Caco-2 (cell line): ENCODE results near the gene TP63. TPM values are rescaled to one million over a fixed set of nuclear protein-coding genes. Genes with fewer than 3 reads are reported as not detected.

ENCODE experiments used
- BruUV-seq: library from RNA; stranded (reverse); fragments of 400-500 nt; replicated peaks from 2 replicates; lab custom pipeline; 2021; lab: Mats Ljungman, UMichigan
- CTCF ChIA-PET: fragments of 300-600 bp; sonication (Branson Sonifier 250); formaldehyde crosslinking; loops from one replicate; lab custom pipeline; 2022; ENCODE audit warnings: antibody characterized with exemption; lab: Charles Lee
- POLR2A ChIA-PET: fragments of 300-600 bp; sonication (Branson Sonifier 250); formaldehyde crosslinking; loops from one replicate; lab custom pipeline; 2022; ENCODE audit warnings: antibody characterized with exemption; lab: Charles Lee
- DNase-seq, 2 experiments: peaks; one replicate each; pipeline versions ENCODE4 v3.0.0 to v3.0.0-alpha.2; 2020 to 2022
- H3K27me3 ChIP-seq: replicated peaks from 2 replicates; pipeline ENCODE4 v1.6.0; 2011; ENCODE audit warnings: low read length; ENCODE audit not compliant: control insufficient read depth, insufficient read depth
- H3K36me3 ChIP-seq: 2 replicates; pipeline ENCODE4 v1.5.1; 2011; ENCODE audit warnings: low read length; ENCODE audit not compliant: control insufficient read depth, insufficient read depth
- H3K4me1 ChIP-seq: fragments of 250-450 bp; sonication (Bioruptor Pico); 2 replicates; pipeline ENCODE4 v1.5.1; 2020; ENCODE audit warnings: mild to moderate bottlenecking
- H3K4me3 ChIP-seq: 2 replicates; pipeline ENCODE4 v1.5.1; 2011; ENCODE audit warnings: low read depth, mild to moderate bottlenecking, control low read depth, low read length
- H3K9me3 ChIP-seq: fragments of 250-450 bp; sonication (Bioruptor Pico); 2 replicates; pipeline ENCODE4 v1.5.1; 2020; ENCODE audit warnings: mild to moderate bottlenecking, moderate library complexity
- H3K27ac Mint-ChIP-seq: one replicate; pipeline ENCODE4 v1.8.0; 2022; ENCODE audit warnings: mixed read lengths; ENCODE audit not compliant: unreplicated experiment
- H3K27me3 Mint-ChIP-seq: one replicate; pipeline ENCODE4 v1.8.0; 2022; ENCODE audit warnings: mixed read lengths; ENCODE audit not compliant: insufficient read depth, unreplicated experiment
- H3K36me3 Mint-ChIP-seq: one replicate; pipeline ENCODE4 v1.8.0; 2022; ENCODE audit warnings: mild to moderate bottlenecking, mixed read lengths; ENCODE audit not compliant: insufficient read depth, unreplicated experiment
- H3K4me1 Mint-ChIP-seq: one replicate; pipeline ENCODE4 v1.8.0; 2022; ENCODE audit warnings: low read depth, mixed read lengths; ENCODE audit not compliant: unreplicated experiment
- H3K4me3 Mint-ChIP-seq: one replicate; pipeline ENCODE4 v1.8.0; 2022; ENCODE audit warnings: mild to moderate bottlenecking, moderate library complexity, mixed read lengths; ENCODE audit not compliant: unreplicated experiment
- H3K9me3 Mint-ChIP-seq: one replicate; pipeline ENCODE4 v1.8.0; 2022; ENCODE audit warnings: mixed read lengths; ENCODE audit not compliant: unreplicated experiment
- intact Hi-C: fragments of 100-400 bp; cut with micrococcal nuclease; formaldehyde crosslinking; loops from one replicate; pipeline ENCODE4 v1.10.0; 2022; ENCODE audit not compliant: unreplicated experiment
- total RNA-seq: library from RNA; stranded (reverse); gene quantifications from 2 replicates; pipeline ENCODE4 v1.2.3, GENCODE V29; 2022
- TF ChIP-seq, protein P1 (sequence below), 2 experiments: fragments of 200-600 bp in 1 of 2; IDR thresholded peaks; 1 replicate in 1 of 2; 2 replicates in 1 of 2; pipeline versions ENCODE4 v1.5.1 to v1.8.0; 2011 to 2022; ENCODE audit warnings: antibody characterized with exemption in 1 of 2, control low read depth in 1 of 2, inconsistent platforms in 1 of 2, low read depth in 1 of 2, low read length in 1 of 2, mild to moderate bottlenecking in 1 of 2, moderate library complexity in 1 of 2; ENCODE audit not compliant: insufficient read depth in 1 of 2, severe bottlenecking in 1 of 2, unreplicated experiment in 1 of 2

TP63 gene
- total RNA-seq, 1 experiment from 2014 or later = 1.2 TPM

DNA sequence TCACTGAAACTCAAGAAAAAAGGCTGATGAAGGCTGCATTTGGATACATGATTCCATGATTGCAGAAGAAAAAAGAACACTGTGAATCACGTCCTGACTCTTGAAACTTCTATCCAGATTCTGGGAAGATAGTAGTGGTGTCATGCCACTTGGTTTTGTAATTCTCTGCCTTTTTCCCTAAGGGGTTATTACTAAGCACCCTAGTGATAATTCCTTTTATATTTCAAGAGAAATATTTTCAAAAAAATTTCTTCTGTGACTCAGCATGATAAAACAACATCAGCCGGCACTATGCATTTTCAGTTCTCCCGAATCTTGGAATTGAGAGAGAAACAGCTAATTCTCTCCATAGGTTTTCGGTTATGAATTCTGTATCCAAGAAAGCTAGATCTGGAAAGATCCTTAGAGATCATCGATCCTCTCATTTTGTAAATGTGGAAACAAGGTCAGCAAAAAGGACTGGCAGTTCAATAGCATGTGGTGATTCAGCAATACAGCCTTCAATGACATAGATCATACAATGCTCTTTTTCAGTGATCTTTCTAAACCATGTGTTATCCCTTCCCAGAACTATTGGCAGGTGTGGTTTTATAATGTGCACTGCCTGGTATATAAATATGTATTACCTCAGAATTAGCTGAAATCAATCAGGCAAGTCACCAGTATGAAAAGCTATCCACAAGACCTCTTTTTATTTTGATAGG is 42.6 kb upstream of the TP63 start:
- Mint-ChIP-seq H3K36me3 (no peaks in the 10 kb centered on the region), H3K9me3 (no peaks in the 10 kb centered on the region), H3K4me1 (no peaks in the 10 kb centered on the region), H3K27me3 (no peaks in the 10 kb centered on the region), H3K4me3 (no peak overlapping the region), H3K27ac (no peak overlapping the region)
- Histone ChIP-seq H3K4me1 (no peaks in the 10 kb centered on the region), H3K9me3 (no peaks in the 10 kb centered on the region), H3K36me3 (no peaks in the 10 kb centered on the region), H3K27me3 (no peaks in the 10 kb centered on the region), H3K4me3 (no peak overlapping the region)
- no peak for DNase-seq
- BruUV-seq = no TSS peak
- intact Hi-C loops = no loop called here
- POLR2A ChIA-PET = no interaction called here
- TF ChIP-seq, protein P1, sequence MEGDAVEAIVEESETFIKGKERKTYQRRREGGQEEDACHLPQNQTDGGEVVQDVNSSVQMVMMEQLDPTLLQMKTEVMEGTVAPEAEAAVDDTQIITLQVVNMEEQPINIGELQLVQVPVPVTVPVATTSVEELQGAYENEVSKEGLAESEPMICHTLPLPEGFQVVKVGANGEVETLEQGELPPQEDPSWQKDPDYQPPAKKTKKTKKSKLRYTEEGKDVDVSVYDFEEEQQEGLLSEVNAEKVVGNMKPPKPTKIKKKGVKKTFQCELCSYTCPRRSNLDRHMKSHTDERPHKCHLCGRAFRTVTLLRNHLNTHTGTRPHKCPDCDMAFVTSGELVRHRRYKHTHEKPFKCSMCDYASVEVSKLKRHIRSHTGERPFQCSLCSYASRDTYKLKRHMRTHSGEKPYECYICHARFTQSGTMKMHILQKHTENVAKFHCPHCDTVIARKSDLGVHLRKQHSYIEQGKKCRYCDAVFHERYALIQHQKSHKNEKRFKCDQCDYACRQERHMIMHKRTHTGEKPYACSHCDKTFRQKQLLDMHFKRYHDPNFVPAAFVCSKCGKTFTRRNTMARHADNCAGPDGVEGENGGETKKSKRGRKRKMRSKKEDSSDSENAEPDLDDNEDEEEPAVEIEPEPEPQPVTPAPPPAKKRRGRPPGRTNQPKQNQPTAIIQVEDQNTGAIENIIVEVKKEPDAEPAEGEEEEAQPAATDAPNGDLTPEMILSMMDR (IDR thresholded peaks at IDR 0.05; ENCODE audit: insufficient read depth in 1 of 2, low read depth in 1 of 2, low read length in 1 of 2, severe bottlenecking in 1 of 2, unreplicated experiment in 1 of 2) = no peak
- CTCF ChIA-PET = no interaction called here

DNA sequence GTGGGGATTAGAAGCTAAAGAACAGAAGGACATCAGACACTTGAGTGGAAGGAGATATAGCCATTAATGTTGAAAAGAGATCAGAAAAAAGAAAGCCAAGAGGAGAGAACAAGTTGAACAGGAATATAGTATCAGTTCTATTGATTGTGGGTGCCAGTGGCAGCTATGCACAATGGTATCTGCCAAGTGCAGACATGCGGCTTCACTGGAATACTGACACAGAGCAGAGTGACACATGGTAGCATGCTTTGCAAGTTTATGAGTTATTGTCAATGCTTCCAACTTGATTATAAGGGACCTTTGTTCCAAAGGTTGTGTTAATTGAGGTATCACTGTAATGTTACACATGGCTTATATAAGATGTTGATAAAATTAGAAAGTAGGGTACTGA is 42.0 kb upstream of the TP63 start:
- no peak overlapping the region for H3K27ac Mint-ChIP-seq
- DNase-seq = no peak
- H3K4me3 Mint-ChIP-seq = no peak overlapping the region
- CTCF ChIA-PET = no interaction called here
- no peaks in the 10 kb centered on the region for H3K36me3 ChIP-seq
- intact Hi-C loops = no loop called here
- no peaks in the 10 kb centered on the region for H3K27me3 Mint-ChIP-seq
- no peak overlapping the region for H3K4me3 ChIP-seq
- H3K27me3 ChIP-seq = no peaks in the 10 kb centered on the region
- no peaks in the 10 kb centered on the region for H3K4me1 ChIP-seq
- H3K9me3 ChIP-seq = no peaks in the 10 kb centered on the region
- H3K4me1 Mint-ChIP-seq = no peaks in the 10 kb centered on the region
- no peaks in the 10 kb centered on the region for H3K36me3 Mint-ChIP-seq
- H3K9me3 Mint-ChIP-seq = no peaks in the 10 kb centered on the region
- TF ChIP-seq, protein P1 (IDR thresholded peaks at IDR 0.05; ENCODE audit: insufficient read depth in 1 of 2, low read depth in 1 of 2, low read length in 1 of 2, severe bottlenecking in 1 of 2, unreplicated experiment in 1 of 2) = no peak
- POLR2A ChIA-PET = no interaction called here
- BruUV-seq = no TSS peak

DNA sequence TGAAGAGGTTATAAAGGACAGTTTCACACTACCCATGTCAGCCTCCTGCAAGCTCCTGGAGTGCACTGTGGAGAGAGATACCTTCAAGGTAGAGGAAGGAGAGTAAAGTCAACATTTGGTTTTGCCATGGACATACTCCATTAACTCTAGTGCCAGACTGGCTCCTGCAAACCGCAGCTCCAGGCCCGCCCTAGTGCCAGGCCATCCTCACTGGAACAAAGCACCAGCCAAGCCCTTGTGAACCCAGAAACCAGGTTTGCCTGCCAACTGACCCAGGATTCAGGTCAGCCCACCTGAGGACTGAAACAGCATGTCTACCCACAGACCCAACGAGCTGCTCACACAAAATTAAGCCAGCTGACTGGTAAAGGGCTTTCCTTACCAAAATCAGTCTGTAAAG is 41.0 kb upstream of the TP63 start:
- TF ChIP-seq, protein P1 (IDR thresholded peaks at IDR 0.05; ENCODE audit: insufficient read depth in 1 of 2, low read depth in 1 of 2, low read length in 1 of 2, severe bottlenecking in 1 of 2, unreplicated experiment in 1 of 2) = no peak
- no peak overlapping the region for H3K4me3 ChIP-seq
- no TSS peak for BruUV-seq
- no peaks in the 10 kb centered on the region for H3K27me3 Mint-ChIP-seq
- H3K4me1 Mint-ChIP-seq = no peaks in the 10 kb centered on the region
- no peak for DNase-seq
- ChIA-PET POLR2A (no interaction called here), CTCF (no interaction called here)
- H3K36me3 Mint-ChIP-seq = no peaks in the 10 kb centered on the region
- H3K9me3 Mint-ChIP-seq = no peaks in the 10 kb centered on the region
- no peak overlapping the region for H3K4me3 Mint-ChIP-seq
- no peaks in the 10 kb centered on the region for H3K27me3 ChIP-seq
- no peaks in the 10 kb centered on the region for H3K36me3 ChIP-seq
- intact Hi-C loops = no loop called here
- no peaks in the 10 kb centered on the region for H3K4me1 ChIP-seq
- H3K27ac Mint-ChIP-seq = no peak overlapping the region
- H3K9me3 ChIP-seq = no peaks in the 10 kb centered on the region
